HCT116 (cell line): ENCODE measurements around the gene AHRR. TPM values are rescaled to one million over a fixed set of nuclear protein-coding genes. Genes with fewer than 3 reads are reported as not detected.

Source experiments
- ATAC-seq: fragments of 200-7000 bp; cut with Tn5 transposase; 2 replicates; pipeline ENCODE4 v1.9.1; 2020; ENCODE audit warnings: mild to moderate bottlenecking, moderate library complexity
- BruUV-seq: library from RNA; stranded (reverse); fragments of 400-500 nt; replicated peaks from 2 replicates; lab custom pipeline; 2021; lab: Mats Ljungman, UMichigan
- CTCF ChIA-PET: fragments of 300-600 bp; sonication (Branson Sonifier 250); formaldehyde crosslinking; loops from one replicate; lab custom pipeline; 2021; ENCODE audit warnings: antibody characterized with exemption; lab: Charles Lee
- POLR2A ChIA-PET: fragments of 300-600, 350-600 bp; sonication (Branson Sonifier 250); formaldehyde crosslinking; loops from one replicate; lab custom pipeline; 2021; ENCODE audit warnings: antibody characterized with exemption; lab: Charles Lee
- RAD21 ChIA-PET, 2 experiments: fragments of 300-600 bp; sonication (Branson Sonifier 250); formaldehyde crosslinking; loops; one replicate each; lab custom pipeline; 2023; ENCODE audit warnings: low total read pairs in 2 of 2; ENCODE audit not compliant: uncharacterized antibody in 2 of 2, unreplicated experiment in 2 of 2, low non-redundant PET in 1 of 2; lab: Charles Lee
- DNase-seq: peaks from one replicate; pipeline ENCODE4 v3.0.0-alpha.2; 2010; ENCODE audit warnings: low read depth, low spot score
- H2AFZ ChIP-seq: fragments of 200-600 bp; shearing (Covaris generic), sonication (generic); 2 replicates; pipeline ENCODE4 v1.6.1; 2017; ENCODE audit warnings: low read depth, mixed run types, mixed read lengths, antibody characterized with exemption, low read length; ENCODE audit not compliant: poor library complexity, severe bottlenecking
- H3K27ac ChIP-seq: 2 replicates; pipeline ENCODE4 v1.5.1; 2012; ENCODE audit warnings: low read depth, low read length
- H3K27me3 ChIP-seq: fragments of 200-600 bp; sonication (generic); 2 replicates; pipeline ENCODE4 v1.6.1; 2016; ENCODE audit warnings: mixed run types, low read length, mixed read lengths; ENCODE audit not compliant: insufficient read depth
- H3K36me3 ChIP-seq, 2 experiments: fragments of 200-500 bp in 1 of 2; fragments of 200-600 bp in 1 of 2; sonication (Bioruptor generic) in 1 of 2; sonication (generic) in 1 of 2; 2 replicates each; pipeline versions ENCODE4 v1.5.1 to v1.6.1; 2014 to 2016; ENCODE audit warnings: low read length in 2 of 2, inconsistent platforms in 1 of 2, mixed read lengths in 1 of 2, mixed run types in 1 of 2; ENCODE audit not compliant: insufficient read depth in 2 of 2, control insufficient read depth in 1 of 2
- H3K4me1 ChIP-seq, 2 experiments: fragments of 200-600 bp in 1 of 2; sonication (generic) in 1 of 2; 2 replicates each; pipeline versions ENCODE4 v1.5.1 to v1.6.1; 2012 to 2017; ENCODE audit warnings: low read length in 2 of 2, inconsistent platforms in 1 of 2, mild to moderate bottlenecking in 1 of 2, mixed read lengths in 1 of 2, mixed run types in 1 of 2, moderate library complexity in 1 of 2; ENCODE audit not compliant: insufficient read depth in 2 of 2, control insufficient read depth in 1 of 2
- H3K4me2 ChIP-seq: fragments of 200-600 bp; sonication (generic); 2 replicates; pipeline ENCODE4 v1.6.1; 2017; ENCODE audit warnings: mixed run types, low read length, mixed read lengths
- H3K4me3 ChIP-seq, 2 experiments: fragments of 200-600 bp in 1 of 2; sonication (generic) in 1 of 2; replicated peaks in 1 of 2; 2 replicates each; pipeline ENCODE4 v1.5.1; 2011 to 2016; ENCODE audit warnings: low read length in 2 of 2, control low read depth in 1 of 2, low read depth in 1 of 2, mild to moderate bottlenecking in 1 of 2, mixed read lengths in 1 of 2, mixed run types in 1 of 2
- H3K79me2 ChIP-seq: fragments of 200-600 bp; sonication (generic); 2 replicates; pipeline ENCODE4 v1.6.1; 2017; ENCODE audit warnings: mild to moderate bottlenecking, mixed run types, low read length, moderate library complexity, mixed read lengths; ENCODE audit not compliant: insufficient read depth
- H3K9ac ChIP-seq: fragments of 200-600 bp; sonication (generic); 2 replicates; pipeline ENCODE4 v1.6.1; 2016; ENCODE audit warnings: low read length, mixed read lengths
- H3K9me2 ChIP-seq: fragments of 200-600 bp; sonication (generic), shearing (Covaris generic); 2 replicates; pipeline ENCODE4 v1.6.1; 2017; ENCODE audit warnings: mixed run types, mild to moderate bottlenecking, moderate library complexity; ENCODE audit not compliant: insufficient read depth
- H3K9me3 ChIP-seq, 2 experiments: fragments of 200-500 bp in 1 of 2; fragments of 200-600 bp in 1 of 2; sonication (Bioruptor generic) in 1 of 2; sonication (generic) in 1 of 2; 2 replicates each; pipeline ENCODE4 v1.6.1; 2014 to 2017; ENCODE audit warnings: low read length in 2 of 2, mixed read lengths in 2 of 2, inconsistent platforms in 1 of 2, low read depth in 1 of 2, mild to moderate bottlenecking in 1 of 2, mixed run types in 1 of 2, moderate library complexity in 1 of 2; ENCODE audit not compliant: control insufficient read depth in 1 of 2, insufficient read depth in 1 of 2
- H4K20me1 ChIP-seq: fragments of 200-600 bp; sonication (generic), shearing (Covaris generic); 2 replicates; pipeline ENCODE4 v1.6.1; 2017; ENCODE audit warnings: mixed run types, mild to moderate bottlenecking, moderate library complexity; ENCODE audit not compliant: insufficient read depth
- EGR1 ChIP-seq: IDR thresholded peaks from 2 replicates; pipeline ENCODE4 v1.6.1; 2012; ENCODE audit warnings: low read depth
- EZH2 ChIP-seq: fragments of 200-600 bp; sonication (generic); IDR thresholded peaks from 2 replicates; pipeline ENCODE4 v1.6.1; 2017; ENCODE audit warnings: antibody characterized with exemption, mixed run types
- EZH2phosphoT487 ChIP-seq: fragments of 200-600 bp; IDR thresholded peaks from 2 replicates; pipeline ENCODE4 v1.6.1; 2018; ENCODE audit warnings: antibody characterized with exemption, borderline replicate concordance
- JUND ChIP-seq: IDR thresholded peaks from 2 replicates; pipeline ENCODE4 v1.6.1; 2012
- POLR2AphosphoS5 ChIP-seq: IDR thresholded peaks from 2 replicates; pipeline ENCODE4 v1.6.1; 2011; ENCODE audit warnings: mild to moderate bottlenecking, low read depth, low read length, moderate library complexity
- SP1 ChIP-seq: IDR thresholded peaks from 2 replicates; pipeline ENCODE4 v1.6.1; 2012; ENCODE audit warnings: low read depth
- SRF ChIP-seq: IDR thresholded peaks from 2 replicates; pipeline ENCODE4 v1.6.1; 2012; ENCODE audit warnings: low read depth
- TCF7L2 ChIP-seq: IDR thresholded peaks from 2 replicates; pipeline ENCODE4 v1.7.0; 2011; ENCODE audit warnings: borderline replicate concordance, inconsistent platforms; ENCODE audit not compliant: insufficient read depth, insufficient read length; ENCODE audit errors: extremely low read depth
- ZFX ChIP-seq: fragments of 450-650 bp; IDR thresholded peaks from 2 replicates; pipeline ENCODE4 v1.6.1; 2017
- ZNF274 ChIP-seq: fragments of 200-500 bp; sonication (Bioruptor generic); IDR thresholded peaks from 2 replicates; pipeline ENCODE4 v1.6.1; 2014; ENCODE audit warnings: mild to moderate bottlenecking, low read depth, low read length, inconsistent platforms
- intact Hi-C: fragments of 100-400 bp; cut with micrococcal nuclease; formaldehyde crosslinking; loops from 2 replicates; pipeline ENCODE4 v1.10.0; 2022
- total RNA-seq: library from RNA; stranded (reverse); gene quantifications from one replicate; pipeline ENCODE4 v1.2.1, GENCODE V29; 2021; ENCODE audit not compliant: unreplicated experiment
- TF ChIP-seq, protein P1 (sequence below): IDR thresholded peaks from 2 replicates; pipeline ENCODE4 v1.6.1; 2011; ENCODE audit warnings: mild to moderate bottlenecking, low read length, moderate library complexity; ENCODE audit not compliant: insufficient replicate concordance; ENCODE audit errors: extremely low read depth
- TF ChIP-seq, protein P2 (sequence below), 3 experiments: fragments of 200-600 bp in 1 of 3; sonication (generic) in 1 of 3; IDR thresholded peaks in 2 of 3; conservative IDR thresholded peaks in 1 of 3; 2 replicates each; pipeline ENCODE4 v1.5.1; 2012 to 2017; ENCODE audit warnings: low read depth in 2 of 3, low read length in 2 of 3, antibody characterized with exemption in 1 of 3, borderline replicate concordance in 1 of 3, control low read depth in 1 of 3, mild to moderate bottlenecking in 1 of 3, mixed read lengths in 1 of 3, mixed run types in 1 of 3, moderate library complexity in 1 of 3; ENCODE audit not compliant: insufficient read depth in 1 of 3
- TF ChIP-seq, protein P3 (sequence below): IDR thresholded peaks from 2 replicates; pipeline ENCODE4 v1.6.1; 2012
- TF ChIP-seq, protein P4 (sequence below): IDR thresholded peaks from 2 replicates; pipeline ENCODE4 v1.6.1; 2012
- TF ChIP-seq, protein P5 (sequence below): IDR thresholded peaks from 2 replicates; pipeline ENCODE4 v1.6.1; 2012; ENCODE audit warnings: low read depth

AHRR gene
- total RNA-seq, 1 experiment from 2014 or later = 12.7 TPM

DNA sequence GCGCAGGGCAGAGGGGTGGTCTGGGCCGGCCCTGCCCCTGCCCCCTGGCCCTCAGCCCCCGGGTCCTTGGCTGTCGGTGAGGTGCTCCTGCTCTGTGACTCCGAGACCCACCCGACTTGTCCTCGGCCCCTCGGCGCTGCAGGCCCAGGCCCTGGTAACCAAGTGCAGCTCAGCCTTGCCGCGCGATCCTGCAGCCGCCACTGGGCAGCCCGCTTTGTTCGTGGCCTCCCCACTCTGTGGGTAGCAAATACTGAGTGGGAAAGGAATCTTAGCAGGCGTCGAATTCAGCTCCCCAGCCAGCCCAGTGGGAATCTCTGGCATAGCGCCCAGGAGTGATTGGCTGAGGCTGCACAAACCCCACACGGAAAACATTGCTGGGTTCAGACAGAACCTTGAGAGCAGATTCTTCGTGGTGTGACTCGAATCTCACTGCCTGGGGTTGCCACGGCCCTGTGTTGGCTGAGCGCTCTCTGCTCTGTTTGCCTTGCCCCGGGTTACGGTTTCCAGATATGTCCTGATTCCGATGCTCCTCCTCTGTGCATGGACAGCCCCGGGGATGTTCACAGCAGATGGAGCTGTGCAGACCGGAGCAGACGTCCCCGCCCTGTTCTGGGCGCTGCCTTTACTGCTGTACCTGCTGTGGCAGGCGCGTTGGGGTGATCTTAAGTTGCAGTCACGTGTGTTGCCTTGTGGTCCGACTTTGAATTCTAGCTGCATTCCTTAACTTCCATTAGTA lies 108.1 kb downstream of the AHRR start:
- no peak overlapping the region for H3K27ac ChIP-seq
- no TSS peak for BruUV-seq
- H3K9ac ChIP-seq = no peak overlapping the region
- H2AFZ ChIP-seq = no peak overlapping the region
- ATAC-seq (no peak), DNase-seq (no peak)
- no peak overlapping the region for H3K4me3 ChIP-seq
- no peaks in the 10 kb centered on the region for H4K20me1 ChIP-seq
- H3K36me3 ChIP-seq = no peaks in the 10 kb centered on the region
- ChIA-PET RAD21 (interaction anchor here in 1 of 2 experiments (2.0 kb wide), 1 partner anchor 113 kb away, joined by 4 read pairs; no protein-coding TSS in a partner anchor), CTCF (interaction anchor here (6.4 kb wide), 1 partner anchor 112 kb away, joined by 42 read pairs; no protein-coding TSS in a partner anchor), POLR2A (no interaction called here)
- no peak overlapping the region for H3K4me2 ChIP-seq
- H3K9me3 ChIP-seq = no peaks in the 10 kb centered on the region
- H3K27me3 ChIP-seq = no peaks in the 10 kb centered on the region
- H3K9me2 ChIP-seq = no peaks in the 10 kb centered on the region
- no peak for TF ChIP-seq ZNF274
- TF ChIP-seq, protein P1, sequence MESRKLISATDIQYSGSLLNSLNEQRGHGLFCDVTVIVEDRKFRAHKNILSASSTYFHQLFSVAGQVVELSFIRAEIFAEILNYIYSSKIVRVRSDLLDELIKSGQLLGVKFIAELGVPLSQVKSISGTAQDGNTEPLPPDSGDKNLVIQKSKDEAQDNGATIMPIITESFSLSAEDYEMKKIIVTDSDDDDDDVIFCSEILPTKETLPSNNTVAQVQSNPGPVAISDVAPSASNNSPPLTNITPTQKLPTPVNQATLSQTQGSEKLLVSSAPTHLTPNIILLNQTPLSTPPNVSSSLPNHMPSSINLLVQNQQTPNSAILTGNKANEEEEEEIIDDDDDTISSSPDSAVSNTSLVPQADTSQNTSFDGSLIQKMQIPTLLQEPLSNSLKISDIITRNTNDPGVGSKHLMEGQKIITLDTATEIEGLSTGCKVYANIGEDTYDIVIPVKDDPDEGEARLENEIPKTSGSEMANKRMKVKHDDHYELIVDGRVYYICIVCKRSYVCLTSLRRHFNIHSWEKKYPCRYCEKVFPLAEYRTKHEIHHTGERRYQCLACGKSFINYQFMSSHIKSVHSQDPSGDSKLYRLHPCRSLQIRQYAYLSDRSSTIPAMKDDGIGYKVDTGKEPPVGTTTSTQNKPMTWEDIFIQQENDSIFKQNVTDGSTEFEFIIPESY = no peak
- no peak for TF ChIP-seq SRF
- TF ChIP-seq TCF7L2 = no peak
- TF ChIP-seq, protein P2, sequence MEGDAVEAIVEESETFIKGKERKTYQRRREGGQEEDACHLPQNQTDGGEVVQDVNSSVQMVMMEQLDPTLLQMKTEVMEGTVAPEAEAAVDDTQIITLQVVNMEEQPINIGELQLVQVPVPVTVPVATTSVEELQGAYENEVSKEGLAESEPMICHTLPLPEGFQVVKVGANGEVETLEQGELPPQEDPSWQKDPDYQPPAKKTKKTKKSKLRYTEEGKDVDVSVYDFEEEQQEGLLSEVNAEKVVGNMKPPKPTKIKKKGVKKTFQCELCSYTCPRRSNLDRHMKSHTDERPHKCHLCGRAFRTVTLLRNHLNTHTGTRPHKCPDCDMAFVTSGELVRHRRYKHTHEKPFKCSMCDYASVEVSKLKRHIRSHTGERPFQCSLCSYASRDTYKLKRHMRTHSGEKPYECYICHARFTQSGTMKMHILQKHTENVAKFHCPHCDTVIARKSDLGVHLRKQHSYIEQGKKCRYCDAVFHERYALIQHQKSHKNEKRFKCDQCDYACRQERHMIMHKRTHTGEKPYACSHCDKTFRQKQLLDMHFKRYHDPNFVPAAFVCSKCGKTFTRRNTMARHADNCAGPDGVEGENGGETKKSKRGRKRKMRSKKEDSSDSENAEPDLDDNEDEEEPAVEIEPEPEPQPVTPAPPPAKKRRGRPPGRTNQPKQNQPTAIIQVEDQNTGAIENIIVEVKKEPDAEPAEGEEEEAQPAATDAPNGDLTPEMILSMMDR (IDR thresholded peaks at IDR 0.05 in 2 of 3, conservative IDR thresholded peaks at IDR 0.05 in 1 of 3; ENCODE audit: borderline replicate concordance in 1 of 3, insufficient read depth in 1 of 3, low read depth in 2 of 3, low read length in 2 of 3) = no peak
- no peak for TF ChIP-seq EZH2phosphoT487
- no peak for TF ChIP-seq SP1
- TF ChIP-seq EZH2 = no peak
- no peak for TF ChIP-seq POLR2AphosphoS5
- no peak for TF ChIP-seq EGR1
- TF ChIP-seq JUND = no peak
- TF ChIP-seq, protein P3, sequence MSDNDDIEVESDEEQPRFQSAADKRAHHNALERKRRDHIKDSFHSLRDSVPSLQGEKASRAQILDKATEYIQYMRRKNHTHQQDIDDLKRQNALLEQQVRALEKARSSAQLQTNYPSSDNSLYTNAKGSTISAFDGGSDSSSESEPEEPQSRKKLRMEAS = no peak
- TF ChIP-seq ZFX = no peak
- TF ChIP-seq, protein P4, sequence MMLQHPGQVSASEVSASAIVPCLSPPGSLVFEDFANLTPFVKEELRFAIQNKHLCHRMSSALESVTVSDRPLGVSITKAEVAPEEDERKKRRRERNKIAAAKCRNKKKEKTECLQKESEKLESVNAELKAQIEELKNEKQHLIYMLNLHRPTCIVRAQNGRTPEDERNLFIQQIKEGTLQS = no peak
- TF ChIP-seq, protein P5, sequence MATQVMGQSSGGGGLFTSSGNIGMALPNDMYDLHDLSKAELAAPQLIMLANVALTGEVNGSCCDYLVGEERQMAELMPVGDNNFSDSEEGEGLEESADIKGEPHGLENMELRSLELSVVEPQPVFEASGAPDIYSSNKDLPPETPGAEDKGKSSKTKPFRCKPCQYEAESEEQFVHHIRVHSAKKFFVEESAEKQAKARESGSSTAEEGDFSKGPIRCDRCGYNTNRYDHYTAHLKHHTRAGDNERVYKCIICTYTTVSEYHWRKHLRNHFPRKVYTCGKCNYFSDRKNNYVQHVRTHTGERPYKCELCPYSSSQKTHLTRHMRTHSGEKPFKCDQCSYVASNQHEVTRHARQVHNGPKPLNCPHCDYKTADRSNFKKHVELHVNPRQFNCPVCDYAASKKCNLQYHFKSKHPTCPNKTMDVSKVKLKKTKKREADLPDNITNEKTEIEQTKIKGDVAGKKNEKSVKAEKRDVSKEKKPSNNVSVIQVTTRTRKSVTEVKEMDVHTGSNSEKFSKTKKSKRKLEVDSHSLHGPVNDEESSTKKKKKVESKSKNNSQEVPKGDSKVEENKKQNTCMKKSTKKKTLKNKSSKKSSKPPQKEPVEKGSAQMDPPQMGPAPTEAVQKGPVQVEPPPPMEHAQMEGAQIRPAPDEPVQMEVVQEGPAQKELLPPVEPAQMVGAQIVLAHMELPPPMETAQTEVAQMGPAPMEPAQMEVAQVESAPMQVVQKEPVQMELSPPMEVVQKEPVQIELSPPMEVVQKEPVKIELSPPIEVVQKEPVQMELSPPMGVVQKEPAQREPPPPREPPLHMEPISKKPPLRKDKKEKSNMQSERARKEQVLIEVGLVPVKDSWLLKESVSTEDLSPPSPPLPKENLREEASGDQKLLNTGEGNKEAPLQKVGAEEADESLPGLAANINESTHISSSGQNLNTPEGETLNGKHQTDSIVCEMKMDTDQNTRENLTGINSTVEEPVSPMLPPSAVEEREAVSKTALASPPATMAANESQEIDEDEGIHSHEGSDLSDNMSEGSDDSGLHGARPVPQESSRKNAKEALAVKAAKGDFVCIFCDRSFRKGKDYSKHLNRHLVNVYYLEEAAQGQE = no peak
- H3K79me2 ChIP-seq = no peaks in the 10 kb centered on the region
- intact Hi-C loops = no loop called here
- H3K4me1 ChIP-seq = peaks cover 0 to 19% of the 10 kb centered on the region in 2 experiments; a peak in 3 of 4 replicates
